GM19240 (cell line): ENCODE results near the gene SPATS1.

ENCODE experiments used
- DNase-seq: peaks from one replicate; pipeline ENCODE4 v3.0.0; 2011; ENCODE audit warnings: low spot score; ENCODE audit not compliant: insufficient read length

SPATS1 gene

GRCh38 chr6:44342489-44342888, at the start of gene SPATS1:
Gene SPATS1 (plus strand): TSS chr6:44342650. CDS start chr6:44343096, 446 bp downstream.
- no peak for DNase-seq

GRCh38 chr6:44292661-44293365, 49.6 kb upstream of the SPATS1 start:
- DNase-seq = no peak

GRCh38 chr6:44294832-44295791, 47.3 kb upstream of the SPATS1 start:
- no peak for DNase-seq

- DNase-seq = no peak
Measured at GRCh38 chr6:44297063-44298038, 45.1 kb upstream of the SPATS1 start.

- DNase-seq = no peak
Measured at GRCh38 chr6:44298055-44298803, 44.2 kb upstream of the SPATS1 start.

- no peak for DNase-seq
Measured at GRCh38 chr6:44298864-44299263, 43.6 kb upstream of the SPATS1 start.

- no peak for DNase-seq
Measured at GRCh38 chr6:44300292-44300823, 42.1 kb upstream of the SPATS1 start.

GRCh38 chr6:44301106-44301505, 41.3 kb upstream of the SPATS1 start:
- DNase-seq = no peak

- DNase-seq = no peak
Measured at GRCh38 chr6:44301782-44302564, 40.5 kb upstream of the SPATS1 start.

- DNase-seq = no peak
Measured at GRCh38 chr6:44302856-44303255, 39.6 kb upstream of the SPATS1 start.

- no peak for DNase-seq
Measured at GRCh38 chr6:44303842-44304241, 38.6 kb upstream of the SPATS1 start.

GRCh38 chr6:44304282-44305199, 37.9 kb upstream of the SPATS1 start:
- no peak for DNase-seq

- no peak for DNase-seq
Measured at GRCh38 chr6:44305200-44305725, 37.2 kb upstream of the SPATS1 start.

- DNase-seq = no peak
Measured at GRCh38 chr6:44306710-44307109, 35.7 kb upstream of the SPATS1 start.

- DNase-seq = no peak
Measured at GRCh38 chr6:44307217-44307616, 35.2 kb upstream of the SPATS1 start.

GRCh38 chr6:44309092-44309491, 33.4 kb upstream of the SPATS1 start:
- no peak for DNase-seq

GRCh38 chr6:44309631-44310030, 32.8 kb upstream of the SPATS1 start:
- DNase-seq = no peak

- no peak for DNase-seq
Measured at GRCh38 chr6:44310241-44310640, 32.2 kb upstream of the SPATS1 start.
